HG03135 (cell line): ENCODE measurements around the gene PRRC2C.
"Not testable (repeated sequence)": the region's sequence is repeated elsewhere in the genome, so short reads cannot be mapped to it uniquely, and the experiment has no call there.

Experiments
- ATAC-seq: cut with Tn5 transposase; IDR thresholded peaks from one replicate; pipeline ENCODE4 v1.9.1; 2021; ENCODE audit warnings: mild to moderate bottlenecking, moderate library complexity; ENCODE audit not compliant: unreplicated experiment

PRRC2C gene

DNA sequence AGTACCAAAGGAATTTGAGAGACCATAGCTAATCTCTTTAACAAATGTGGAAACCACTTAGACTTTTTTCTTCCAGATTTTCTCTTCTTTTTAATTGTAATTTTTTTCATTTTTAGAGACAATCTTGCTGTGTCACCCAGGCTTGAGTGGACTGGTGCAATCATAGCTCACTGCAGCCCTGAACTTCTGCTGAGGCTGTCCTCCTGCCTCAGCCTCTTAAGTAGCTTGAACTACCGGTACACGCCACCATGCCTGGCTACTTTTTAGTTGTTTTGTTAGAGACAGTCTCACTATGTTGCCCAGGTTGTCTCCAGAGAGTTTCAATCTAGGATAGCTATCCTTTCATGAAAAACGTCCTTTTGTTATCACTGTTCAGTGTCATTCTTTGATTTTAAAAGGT, 15.0 kb downstream of the PRRC2C start:
- no peak for ATAC-seq

- no peak for ATAC-seq
Measured at GRCh38 chr1:171500803-171501202, 15.5 kb downstream of the PRRC2C start.

DNA sequence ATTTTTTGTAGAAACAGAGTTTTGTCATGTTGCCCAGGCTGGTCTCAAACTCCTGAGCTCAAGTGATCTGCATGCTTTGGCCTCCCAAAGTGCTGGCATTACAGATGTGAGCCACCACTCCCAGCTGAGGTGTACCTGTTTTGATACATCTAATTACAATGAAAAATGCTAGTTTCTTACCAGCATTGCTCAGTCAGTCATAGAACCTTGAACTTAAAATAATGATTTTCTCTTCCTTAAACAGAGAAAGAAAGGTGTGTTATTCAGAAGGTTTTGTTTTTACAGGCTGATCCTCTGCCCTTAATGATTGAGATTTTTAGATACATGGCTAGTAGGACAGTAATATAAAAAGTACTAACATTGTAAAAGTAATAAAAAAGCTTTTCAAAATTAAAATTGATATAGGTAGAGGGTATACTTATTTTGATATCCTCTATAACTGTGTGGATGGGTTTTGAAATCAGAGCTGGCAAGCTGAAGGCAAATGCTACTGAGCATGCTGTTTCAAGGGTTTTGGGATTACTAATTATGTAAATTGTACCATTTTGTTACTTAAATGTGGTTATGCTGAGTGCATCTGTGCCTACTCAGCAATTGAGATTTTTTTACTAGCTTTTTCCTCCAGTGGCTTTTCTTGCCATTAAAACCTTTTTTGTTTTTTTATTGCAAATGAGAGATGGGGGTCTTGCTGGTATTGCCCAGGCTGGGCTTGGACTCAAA, 16.1 kb downstream of the PRRC2C start:
- peak; percentile 73 for ATAC-seq

DNA sequence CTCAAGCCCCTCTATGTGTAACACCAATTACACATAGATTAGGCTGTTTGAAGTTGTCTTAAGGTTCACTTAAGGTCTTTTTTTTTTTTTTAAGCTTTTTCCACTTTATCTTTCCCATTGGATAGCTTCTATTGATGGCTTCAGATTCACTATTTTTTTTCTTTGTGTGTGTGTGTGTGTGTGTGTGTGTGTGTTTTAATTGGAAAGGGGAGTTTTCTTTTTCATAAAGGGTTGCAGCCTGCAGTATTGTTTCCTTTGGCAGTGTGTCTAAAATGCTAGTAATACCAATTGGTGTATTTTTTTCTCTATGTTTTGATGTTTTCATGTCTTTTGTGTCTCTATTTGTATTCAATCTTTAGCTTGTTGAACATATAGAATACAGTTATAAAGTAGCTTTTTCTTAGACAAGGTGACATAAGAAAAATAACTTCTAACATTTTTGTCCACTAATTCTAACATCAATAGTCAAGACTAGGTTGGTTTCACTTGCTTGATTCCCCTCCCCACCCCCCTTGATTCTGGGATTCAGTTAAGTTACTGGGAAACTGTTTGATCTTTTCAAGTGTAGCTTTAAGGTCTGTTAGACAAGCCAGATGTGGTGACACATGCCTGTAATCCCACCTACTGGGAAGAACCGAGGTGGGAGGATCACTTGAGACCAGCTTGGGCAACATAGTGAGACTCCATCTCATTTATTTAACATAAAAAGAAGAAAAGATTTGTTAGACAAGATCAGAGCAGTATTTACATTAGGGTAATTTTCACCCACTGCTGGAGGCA, 21.4 kb downstream of the PRRC2C start:
- ATAC-seq = no peak

GRCh38 chr1:171507435-171507834, 22.1 kb downstream of the PRRC2C start:
- no peak for ATAC-seq

DNA sequence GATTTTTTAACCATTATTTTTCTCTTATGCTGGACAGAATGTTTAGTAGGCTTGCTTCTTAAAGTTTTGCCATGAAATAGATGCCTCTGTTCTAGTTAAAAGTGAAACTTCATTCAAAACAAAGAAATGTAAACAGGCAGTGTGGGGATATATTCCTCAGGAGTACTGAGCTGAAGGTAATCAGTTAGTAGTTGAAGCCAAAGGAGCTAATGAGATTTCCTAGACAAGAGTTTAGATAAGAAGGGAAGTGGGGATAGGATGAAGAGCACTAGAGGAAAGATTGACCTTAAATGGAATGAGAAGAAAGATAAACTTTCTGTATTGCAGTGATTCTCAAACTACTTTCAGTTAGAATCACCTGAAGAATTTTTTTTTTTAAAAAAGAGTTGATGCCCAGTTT, 23.9 kb downstream of the PRRC2C start:
- no peak for ATAC-seq

DNA sequence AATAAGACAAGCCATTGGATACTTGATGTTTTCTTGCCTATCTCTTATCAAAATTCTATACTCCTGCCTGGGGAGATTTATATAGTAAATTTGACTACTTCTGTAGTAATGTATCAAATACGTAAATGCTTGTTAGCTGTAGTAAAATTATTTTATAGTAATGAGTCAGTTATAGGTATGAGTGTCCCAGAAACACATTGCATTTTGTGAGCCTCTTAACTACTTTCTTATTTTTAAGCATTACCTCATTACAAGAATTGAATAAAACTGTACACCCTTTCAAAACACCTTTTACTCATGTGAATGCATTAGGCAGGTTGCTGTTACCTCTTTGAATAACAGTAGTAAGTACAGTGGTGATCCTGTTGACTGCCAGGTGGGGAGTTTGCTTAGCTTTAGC, 28.4 kb downstream of the PRRC2C start:
- no peak for ATAC-seq

GRCh38 chr1:171515299-171515698, 30.0 kb downstream of the PRRC2C start:
- no peak for ATAC-seq

DNA sequence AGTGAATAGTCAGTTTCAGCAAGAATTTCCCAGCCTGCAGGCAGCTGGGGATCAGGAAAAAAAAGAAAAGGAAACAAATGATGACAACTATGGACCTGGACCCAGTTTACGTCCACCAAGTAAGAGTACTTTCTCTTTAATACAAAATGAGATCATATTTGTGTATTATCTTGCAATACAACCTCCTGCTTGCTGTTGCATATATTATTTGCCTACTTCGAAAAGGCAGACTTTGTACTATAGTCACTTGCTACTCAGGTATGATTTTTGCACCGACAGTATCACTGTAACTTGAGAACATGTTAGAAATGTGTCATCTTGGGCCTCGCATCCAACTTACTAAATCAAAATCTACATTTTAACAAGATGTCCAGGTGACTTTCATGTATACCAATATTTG, 30.4 kb downstream of the PRRC2C start:
- ATAC-seq = no peak

DNA sequence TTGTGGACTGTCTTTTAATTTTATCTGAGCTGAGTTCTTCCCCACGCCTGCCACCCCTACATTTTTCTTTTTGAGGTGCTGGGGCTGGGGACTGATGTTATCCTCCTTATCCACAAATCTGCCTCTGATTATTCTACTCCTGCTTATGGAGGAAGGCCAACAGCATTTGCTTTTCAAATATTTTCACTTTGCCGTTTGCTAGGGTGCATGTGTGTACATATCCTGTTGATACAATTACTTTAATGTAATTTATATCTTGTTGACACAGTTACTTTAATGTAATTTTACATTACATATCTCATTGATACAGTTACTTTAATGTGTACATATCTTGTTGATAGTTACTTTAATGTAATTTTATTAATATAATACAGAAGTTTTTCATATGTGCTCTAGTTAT, 36.2 kb downstream of the PRRC2C start:
- ATAC-seq = no peak

DNA sequence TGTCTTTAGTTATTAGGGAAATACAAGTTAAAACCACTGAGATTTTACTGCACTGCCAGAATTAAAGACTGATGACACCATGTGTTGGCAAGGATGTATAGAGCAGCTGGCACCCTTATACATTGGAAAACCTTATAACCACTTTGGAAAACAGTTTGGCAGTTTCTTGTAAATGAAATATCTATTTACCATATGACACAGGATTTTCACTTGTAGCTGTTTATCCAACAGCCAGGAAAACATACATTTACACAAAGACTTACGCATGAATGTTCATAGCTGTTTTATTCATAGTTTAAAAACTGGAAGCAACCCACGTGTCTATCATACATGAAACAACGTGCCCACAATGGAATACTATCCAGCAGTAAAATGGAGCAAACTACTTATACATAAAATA, 45.3 kb downstream of the PRRC2C start:
- no peak for ATAC-seq

- ATAC-seq = no peak
Measured at GRCh38 chr1:171532520-171532919, 47.2 kb downstream of the PRRC2C start.

GRCh38 chr1:171545523-171545922, 60.2 kb downstream of the PRRC2C start:
- ATAC-seq = no peak

DNA sequence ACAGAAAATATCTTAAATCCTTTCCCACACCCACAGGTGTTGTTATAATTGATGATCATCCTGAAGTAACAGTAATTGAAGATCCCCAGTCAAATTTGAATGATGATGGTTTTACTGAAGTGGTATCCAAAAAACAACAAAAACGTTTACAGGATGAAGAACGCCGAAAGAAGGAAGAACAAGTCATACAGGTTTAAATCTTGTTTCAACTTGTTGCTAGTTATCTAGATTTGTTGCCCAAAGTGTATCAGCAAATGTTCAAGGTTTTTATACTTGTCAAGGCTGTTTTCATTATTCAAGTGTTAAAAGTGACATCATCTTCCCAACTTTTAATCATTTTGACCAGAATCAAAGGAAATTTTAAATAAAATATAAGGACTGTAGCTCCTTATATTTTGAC, 64.7 kb downstream of the PRRC2C start:
- no peak for ATAC-seq

GRCh38 chr1:171550598-171551100, 65.3 kb downstream of the PRRC2C start:
- ATAC-seq = not testable (repeated sequence)

- not testable (repeated sequence) for ATAC-seq
Measured at GRCh38 chr1:171553960-171554359, 68.6 kb downstream of the PRRC2C start.

GRCh38 chr1:171563675-171564074, 78.3 kb downstream of the PRRC2C start:
- no peak for ATAC-seq

DNA sequence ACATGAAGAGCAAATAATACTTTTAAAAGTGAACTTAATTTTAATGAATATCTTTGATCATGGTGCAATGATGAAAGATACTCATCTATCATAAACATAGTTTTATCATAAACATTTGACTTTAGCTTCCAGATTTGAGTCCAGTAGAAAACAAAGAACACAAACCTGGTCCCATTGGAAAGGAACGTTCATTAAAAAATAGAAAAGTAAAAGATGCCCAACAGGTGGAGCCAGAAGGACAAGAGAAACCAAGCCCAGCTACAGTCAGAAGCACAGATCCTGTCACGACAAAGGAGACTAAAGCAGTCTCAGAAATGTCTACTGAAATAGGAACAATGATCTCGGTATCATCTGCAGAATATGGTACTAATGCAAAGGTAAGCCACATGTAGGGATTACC, 81.1 kb downstream of the PRRC2C start:
- ATAC-seq = no peak

GRCh38 chr1:171570295-171570694, 85.0 kb downstream of the PRRC2C start:
- no peak for ATAC-seq

DNA sequence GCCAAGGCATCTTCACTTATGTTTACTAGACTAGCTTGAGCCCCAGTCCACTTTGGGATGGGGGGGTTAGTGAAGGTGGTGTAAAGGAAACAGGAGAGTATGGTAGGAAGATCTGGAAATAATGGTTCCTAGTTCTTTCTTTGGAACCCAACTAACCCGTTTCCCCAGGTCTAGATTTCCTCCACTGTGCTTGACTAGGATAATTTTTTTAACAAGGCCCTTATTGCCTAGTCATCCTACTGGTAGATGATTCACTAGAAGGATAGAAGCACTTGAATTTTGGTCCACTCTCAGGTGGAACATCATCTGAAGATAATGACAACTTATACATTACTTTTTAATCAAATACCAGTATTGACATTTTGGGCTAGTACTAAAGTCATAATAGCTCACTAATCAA, 90.8 kb downstream of the PRRC2C start:
- ATAC-seq = no peak

DNA sequence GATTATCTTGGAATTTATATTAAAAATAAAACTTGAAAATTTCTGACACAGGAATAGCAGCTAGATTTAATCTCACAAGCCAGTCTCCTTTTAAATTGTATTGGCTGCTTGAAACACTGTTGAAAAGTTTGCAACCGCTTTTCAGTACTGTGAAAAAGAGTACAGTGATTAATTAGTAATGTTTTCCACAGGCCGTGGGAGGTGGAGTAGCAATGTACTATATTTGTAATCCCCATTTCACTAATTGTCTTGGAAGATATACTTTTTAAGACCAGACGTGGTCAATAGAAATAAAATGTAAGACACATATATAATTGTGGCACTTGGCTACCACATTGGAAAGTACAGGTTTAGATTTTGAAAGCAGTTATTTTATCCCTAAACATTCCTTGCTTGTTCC, 95.9 kb downstream of the PRRC2C start:
- ATAC-seq = no peak

DNA sequence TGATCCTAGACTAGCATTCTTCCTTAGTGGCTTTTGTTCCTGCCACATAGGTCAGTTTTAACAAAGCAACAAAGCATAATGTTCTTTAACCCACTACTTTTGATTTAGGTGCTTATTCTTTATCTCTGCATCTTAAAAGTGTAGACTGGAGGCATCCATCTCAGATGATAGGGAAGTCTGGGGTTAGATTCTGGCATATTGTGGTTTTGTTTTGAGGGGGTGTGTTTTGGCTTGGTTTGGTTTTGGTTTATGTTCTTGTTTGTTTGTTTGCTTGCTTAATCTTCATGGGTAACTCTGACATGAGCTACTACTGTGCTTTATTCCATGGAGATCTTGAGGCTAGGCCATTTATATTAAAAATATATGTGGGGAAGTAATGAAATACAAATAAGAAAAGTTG, 96.4 kb downstream of the PRRC2C start:
- ATAC-seq = no peak
